Measurements from ENCODE around the gene C1QTNF12.
A peak's percentile ranks its signal among the peaks of the same experiment; 100 is the strongest.

The C1QTNF12 gene, protein sequence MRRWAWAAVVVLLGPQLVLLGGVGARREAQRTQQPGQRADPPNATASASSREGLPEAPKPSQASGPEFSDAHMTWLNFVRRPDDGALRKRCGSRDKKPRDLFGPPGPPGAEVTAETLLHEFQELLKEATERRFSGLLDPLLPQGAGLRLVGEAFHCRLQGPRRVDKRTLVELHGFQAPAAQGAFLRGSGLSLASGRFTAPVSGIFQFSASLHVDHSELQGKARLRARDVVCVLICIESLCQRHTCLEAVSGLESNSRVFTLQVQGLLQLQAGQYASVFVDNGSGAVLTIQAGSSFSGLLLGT

DNA sequence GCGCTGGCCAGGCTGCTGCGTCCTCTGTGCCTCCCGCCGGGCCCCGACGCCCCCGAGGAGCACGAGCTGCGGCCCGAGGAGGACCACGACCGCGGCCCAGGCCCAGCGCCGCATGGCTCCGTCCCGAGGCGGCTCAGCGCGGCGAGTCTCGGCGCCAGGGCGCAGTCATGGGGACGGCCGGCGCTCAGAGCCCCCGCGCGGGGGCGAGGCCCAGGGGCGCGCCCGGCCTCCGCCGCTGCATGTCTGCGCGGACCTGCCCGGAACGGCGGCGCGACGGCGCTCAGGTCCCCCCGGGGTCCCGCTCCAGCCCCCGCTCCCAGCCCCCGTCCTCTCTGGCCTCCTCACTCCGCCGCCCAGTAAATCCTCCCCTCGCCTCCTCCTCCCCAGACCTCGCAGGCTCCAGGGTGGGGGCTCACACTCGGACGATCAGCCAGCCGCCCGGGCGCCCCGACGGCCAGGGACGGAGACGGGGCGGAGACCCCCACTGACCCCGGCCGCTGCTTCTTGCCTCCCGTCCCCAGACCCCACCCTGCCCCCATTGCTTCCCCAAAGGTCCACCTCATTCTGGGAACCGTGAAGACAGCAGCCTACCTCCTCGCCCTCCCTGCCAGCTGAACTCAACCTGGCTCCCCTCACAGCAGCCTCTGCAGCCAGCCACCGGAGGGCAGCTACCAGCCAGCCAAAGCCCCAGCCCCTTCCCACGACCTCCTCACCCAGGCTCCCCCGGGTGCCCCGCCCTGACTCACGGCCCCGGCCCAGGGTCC, at the start of gene C1QTNF12:
Gene C1QTNF12, minus strand, starts transcription at position 146 of the 764 bp plus-strand sequence. Its CDS starts 32 bp downstream, at position 114.
- DNase-seq: no peak

DNA sequence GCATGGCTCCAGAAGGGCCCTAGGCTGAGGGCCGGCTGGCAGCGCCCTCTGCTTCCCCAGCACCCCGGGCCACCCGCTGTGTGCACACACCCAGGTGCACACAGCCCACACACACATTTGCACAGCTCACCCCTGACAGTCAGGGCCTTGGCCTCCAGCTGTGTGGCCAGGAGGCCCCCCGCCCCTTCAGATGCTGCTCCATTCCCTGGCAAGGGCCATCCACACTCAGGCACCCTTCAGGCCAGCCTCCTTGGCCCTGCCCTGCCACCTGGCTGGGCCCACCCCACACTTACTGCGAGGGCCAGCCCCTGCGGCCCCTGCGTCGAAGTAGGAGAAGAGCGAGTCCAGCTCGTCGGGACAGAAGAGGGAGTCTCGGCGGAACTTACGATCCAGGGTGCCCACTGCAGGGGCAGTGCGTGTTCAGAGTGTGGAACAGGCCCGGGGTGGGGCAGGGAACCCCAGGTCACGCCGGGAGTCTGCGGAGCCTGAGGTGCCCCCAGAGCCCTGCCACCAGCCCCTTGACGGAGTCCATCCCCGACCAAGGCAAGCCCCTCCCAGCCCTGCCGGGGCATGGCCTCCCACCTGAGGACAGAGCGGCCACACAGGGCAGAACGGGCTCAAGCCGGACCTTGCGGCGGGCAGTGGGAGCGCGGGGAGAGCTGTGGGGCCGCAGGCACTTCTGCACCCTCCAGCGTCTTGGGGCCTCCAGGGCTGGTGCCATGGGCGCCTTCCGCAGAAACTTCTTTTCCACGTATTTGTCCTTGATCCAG, 48.8 kb upstream of the C1QTNF12 start:
- DNase-seq: no peak

DNA sequence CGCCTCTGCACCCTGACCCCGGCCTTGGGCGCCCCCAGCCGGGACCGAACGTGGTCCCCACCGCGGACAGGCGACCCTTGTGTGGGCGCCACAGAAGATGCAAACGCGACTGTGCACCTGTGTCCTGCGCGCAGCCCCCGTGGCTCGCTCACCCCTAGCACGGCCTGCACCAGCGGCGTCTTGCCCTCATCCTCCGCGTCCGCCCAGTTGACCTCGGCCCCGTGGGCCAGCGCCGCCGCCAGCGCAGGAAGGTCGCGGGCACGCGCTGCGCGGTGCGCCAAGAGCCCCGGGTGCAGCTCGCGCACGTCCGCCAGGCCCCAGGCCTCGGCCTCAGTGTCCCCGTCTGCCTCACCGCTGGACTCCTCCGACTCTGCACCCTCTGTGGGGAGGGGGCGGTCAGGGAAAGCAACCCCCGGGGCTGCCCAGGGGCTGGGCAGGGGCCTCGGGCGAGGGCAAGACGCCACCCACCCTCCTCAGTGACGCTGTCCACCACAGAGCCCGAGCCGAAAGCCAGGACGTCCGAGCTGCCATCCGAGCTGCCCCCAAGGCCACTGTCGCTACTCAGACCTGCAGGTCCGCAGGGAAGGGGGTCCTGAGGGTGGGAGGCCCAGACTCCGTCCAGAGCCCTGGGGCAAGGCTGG, 47.8 kb upstream of the C1QTNF12 start:
- DNase-seq: no peak

DNA sequence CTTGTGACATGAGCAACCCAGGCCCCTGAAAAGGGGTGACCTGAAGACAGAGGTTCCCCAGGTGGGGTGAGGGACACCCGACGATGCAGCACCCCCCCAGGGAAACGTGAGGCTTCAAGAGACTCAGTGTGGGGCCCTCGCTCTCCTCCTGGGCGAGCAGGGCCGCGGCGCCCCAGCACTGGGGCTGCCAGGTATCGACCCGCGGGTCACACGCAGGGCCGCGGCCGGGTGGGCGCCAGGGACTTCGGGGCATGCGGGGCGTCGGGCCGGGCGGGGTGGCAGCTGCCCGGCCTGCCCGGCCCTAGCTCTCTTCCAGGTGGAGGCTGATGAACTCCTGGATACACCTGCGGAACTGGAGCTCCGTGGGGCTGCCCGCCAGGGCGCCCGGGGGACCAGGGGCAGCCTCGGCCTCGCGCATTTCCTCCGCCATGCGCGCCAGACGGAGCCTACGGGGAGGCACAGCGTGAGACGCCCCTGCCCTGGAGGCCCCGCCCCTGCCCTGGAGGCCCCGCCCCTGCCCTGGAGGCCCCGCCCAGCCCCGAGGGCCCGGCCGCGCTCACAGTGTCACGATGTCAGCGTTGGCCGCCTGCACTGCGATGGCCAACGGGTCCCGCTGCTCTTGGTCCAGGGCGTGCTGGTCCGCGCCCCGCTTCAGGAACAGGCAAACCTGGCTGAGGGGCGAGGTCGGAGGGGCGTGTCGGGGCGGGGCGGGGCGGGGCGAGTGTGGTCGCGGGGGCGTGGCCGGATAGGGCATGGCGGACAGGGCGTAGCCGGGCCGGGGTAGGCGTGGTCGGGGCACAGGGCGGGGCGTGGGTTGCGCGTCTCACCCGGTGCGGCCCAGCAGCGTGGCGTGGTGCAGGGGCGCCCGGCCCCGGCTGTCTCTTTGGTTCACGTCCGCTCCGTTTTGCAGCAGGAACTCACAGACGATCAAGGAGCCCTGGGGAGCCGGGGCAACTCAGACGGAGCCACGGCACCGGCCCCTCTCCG, 47.0 kb upstream of the C1QTNF12 start:
- no peak for DNase-seq

DNA sequence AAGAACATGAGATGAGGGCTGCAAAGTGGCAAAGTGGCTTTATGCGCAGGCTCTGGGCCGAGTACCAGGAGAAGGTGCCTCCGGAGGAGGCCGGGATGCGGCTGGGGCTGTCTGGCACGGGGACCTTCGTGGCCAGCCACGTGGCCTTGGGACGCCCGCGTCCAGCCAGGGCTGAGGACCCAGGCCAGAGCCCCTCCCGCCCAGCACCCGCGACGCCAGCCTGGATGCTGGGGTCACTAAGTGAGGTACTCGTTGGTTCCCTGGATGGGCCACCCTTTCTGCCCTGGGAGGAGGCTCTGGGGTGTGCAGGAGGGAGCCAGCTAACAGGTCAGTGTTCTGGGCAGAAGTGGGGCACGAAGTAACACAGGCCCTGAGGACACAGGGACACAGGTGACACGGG, 46.3 kb upstream of the C1QTNF12 start:
- no peak for DNase-seq

DNA sequence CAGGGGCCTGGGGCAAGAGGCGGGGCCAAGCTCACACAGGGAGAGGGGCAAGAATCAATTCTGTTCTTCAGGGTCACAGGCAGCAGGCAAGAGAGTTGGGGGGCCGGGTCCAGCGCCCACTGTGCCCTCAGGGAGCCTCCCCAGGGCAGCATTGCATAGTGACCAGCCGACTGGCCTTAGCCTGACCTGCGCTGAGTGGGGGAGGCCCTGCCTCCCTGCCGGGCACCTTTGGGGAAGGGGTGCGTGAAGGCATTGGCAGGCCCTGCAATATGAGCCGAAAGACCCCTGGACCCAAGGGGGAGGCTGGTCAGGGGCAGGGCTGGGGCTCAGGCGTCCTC, 45.9 kb upstream of the C1QTNF12 start:
- no peak for DNase-seq

DNA sequence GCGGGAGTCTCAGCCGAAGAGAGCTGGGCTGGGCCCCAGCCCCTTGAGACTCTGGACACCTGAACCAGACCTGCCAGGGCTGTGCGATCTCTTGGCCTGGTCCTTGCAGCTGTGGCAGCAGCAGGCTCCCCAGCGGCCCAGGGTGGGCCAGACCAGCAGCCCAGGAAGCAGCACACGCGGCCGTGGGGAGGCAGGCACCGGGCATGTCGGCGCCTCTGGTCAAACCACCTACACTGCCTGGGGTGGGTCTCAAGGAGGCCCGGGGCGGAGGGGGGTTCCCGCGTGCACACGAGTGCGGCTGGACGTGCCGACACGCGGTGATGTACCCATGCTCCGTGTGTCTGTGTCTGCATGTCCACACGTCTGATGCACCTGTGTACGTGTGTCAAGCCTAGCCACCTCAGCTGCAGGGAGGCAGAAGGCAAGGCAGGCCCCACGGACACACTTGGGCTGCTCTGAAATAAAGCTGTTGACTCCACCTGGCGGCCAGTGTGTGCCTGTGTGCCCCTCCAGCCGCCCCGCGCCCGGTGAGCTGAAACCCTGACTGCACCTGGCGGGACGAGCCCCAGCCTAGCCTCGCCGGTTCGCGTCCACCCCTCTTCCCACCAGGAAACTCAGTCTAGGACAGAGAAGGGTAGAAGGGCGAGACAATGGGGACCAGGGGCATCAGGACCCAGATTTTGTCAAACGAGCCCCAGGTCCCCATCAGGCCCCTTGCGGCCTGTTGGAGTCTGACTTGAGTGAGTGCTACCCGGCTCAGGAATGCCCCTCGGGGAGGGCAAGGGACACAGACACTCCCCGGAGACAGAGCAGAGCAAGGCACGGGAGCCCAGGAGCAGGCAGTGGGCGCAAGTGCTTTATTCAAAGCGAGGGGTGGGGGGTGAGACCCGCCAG, 45.3 kb upstream of the C1QTNF12 start:
- DNase-seq: peak; percentile 70

DNA sequence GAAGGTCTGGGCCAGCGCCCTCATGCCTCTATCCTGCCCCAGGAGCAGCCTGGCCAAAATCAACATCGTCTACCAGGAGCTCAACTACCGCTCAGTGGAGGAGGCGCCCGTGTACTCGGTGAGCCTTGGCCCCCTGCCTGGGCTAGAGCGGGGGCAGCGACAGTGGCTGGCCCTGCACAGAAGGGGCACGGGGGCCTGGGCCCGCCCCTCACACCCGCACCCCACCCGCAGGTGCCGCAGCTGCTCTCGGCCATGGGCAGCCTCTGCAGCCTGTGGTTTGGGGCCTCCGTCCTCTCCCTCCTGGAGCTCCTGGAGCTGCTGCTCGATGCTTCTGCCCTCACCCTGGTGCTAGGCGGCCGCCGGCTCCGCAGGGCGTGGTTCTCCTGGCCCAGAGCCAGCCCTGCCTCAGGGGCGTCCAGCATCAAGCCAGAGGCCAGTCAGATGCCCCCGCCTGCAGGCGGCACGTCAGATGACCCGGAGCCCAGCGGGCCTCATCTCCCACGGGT, 44.6 kb upstream of the C1QTNF12 start:
- no peak for DNase-seq

DNA sequence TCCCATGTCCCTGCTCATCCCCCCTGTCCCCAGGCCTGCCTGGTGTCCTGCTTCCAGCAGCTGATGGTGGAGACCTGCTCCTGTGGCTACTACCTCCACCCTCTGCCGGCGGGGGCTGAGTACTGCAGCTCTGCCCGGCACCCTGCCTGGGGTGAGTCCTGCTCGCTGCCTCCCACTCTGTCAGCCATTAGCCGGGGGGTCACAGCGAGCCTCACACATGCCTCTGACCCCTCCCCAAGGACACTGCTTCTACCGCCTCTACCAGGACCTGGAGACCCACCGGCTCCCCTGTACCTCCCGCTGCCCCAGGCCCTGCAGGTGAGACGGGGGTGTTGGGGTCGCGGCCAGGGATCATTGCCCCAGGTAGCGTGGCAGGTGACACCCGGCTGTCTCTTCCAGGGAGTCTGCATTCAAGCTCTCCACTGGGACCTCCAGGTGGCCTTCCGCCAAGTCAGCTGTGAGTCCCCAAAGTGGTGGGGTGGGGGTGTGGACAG, 43.8 kb upstream of the C1QTNF12 start:
- DNase-seq: no peak

DNA sequence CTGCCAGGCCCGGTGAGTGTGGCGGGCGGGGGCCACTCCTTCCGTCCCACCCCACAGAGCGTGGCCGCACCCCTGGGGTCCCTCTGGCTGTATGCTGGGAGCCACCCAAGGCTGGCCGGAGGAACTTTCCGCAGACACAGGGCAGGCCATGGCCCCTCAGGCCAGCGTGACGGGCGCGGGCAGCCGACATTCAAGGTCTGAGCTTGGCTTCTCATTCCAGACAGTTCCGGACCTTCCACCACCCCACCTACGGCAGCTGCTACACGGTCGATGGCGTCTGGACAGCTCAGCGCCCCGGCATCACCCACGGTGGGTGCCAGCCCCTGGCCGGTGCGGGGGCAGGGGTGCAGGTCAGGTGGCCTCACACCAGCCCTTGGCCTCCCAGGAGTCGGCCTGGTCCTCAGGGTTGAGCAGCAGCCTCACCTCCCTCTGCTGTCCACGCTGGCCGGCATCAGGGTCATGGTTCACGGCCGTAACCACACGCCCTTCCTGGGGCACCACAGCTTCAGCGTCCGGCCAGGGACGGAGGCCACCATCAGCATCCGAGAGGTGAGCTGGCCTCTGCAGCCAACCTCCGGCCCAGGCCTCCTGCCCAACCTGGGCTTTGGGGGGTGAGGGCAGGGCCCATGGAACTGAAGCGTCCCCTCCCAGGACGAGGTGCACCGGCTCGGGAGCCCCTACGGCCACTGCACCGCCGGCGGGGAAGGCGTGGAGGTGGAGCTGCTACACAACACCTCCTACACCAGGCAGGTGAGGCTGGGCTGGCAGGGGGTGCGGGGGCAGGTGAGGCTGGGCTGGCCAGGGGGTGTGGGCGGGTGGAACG, 41.0 kb upstream of the C1QTNF12 start:
- peak; percentile 18 for DNase-seq

DNA sequence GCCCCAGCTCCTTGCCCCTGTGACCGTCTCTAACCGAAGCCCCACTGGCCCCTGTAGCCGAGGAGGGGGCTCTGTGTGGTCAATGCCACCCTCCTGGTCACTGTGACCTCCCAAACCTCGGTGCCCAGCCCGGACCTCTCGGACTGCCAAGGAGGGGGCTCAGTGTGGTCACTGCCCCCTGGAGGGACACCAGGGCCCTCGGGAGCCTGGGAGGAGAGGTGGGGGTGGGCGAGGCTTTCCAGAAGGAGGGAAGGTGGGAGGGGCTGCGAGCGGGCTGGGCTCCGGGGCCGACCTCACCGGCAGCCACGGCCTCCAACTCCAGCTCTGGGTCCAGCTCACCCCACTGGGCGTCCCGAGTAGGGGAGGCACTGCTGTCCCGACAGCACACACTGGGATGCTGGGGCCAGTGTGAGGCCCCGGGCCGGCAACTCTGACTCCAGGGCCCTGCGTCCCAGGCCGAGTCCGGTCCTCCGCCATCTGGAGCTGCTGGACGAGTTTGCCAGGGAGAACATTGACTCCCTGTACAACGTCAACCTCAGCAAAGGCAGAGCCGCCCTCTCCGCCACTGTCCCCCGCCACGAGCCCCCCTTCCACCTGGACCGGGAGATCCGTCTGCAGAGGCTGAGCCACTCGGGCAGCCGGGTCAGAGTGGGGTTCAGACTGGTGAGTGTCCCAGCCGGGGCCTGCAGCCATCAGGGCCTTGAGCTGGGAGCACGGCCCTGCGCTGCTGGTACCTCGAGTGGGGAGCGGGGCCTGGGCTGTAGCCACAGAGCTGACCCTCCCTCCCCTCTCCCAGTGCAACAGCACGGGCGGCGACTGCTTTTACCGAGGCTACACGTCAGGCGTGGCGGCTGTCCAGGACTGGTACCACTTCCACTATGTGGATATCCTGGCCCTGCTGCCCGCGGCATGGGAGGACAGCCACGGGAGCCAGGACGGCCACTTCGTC, 40.1 kb upstream of the C1QTNF12 start:
- peak; percentile 24 for DNase-seq

DNA sequence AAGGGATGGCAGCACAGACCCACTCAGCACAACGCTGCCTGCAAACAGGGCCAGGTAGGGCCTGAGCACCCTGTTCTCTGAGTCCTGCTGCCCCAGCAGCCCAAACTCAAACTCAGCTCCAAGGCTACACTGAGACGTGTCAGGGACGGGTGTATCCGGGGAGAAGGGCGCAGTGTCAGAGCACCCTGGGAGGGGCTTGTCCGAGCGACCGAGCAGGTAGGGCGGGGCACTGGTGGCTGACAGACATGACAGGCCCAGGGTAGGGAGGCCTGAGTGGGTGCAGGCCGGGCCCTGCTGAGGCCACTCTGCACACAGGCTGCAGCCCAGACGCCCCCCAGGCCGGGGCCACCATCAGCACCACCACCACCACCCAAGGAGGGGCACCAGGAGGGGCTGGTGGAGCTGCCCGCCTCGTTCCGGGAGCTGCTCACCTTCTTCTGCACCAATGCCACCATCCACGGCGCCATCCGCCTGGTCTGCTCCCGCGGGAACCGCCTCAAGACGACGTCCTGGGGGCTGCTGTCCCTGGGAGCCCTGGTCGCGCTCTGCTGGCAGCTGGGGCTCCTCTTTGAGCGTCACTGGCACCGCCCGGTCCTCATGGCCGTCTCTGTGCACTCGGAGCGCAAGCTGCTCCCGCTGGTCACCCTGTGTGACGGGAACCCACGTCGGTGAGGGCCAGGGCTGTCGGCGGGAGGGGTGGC, 39.2 kb upstream of the C1QTNF12 start:
- peak; percentile 24 for DNase-seq

DNA sequence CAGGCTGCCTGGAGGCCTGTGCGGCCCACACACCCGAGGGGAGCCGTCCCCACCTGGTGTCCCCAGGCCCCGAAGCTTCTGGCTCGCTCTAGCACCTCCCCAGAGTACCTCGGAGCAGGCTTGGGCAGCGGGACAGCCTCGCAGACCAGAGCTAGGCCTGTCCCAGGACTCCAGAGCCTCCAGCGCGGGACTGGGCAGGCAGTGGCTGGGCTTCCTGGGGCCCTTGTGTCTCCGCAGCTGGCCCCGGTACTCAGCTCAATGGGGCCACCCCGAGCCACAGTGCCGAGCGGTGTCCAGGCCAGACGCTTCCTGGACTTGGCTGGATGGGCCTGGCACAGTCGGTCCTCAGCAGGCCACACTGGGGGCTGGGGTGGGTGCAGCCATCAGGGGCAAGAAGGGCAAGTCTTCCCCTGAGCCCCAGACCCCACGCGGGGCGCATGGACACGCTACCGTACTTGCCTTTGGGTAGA, 38.6 kb upstream of the C1QTNF12 start:
- peak; percentile 23 for DNase-seq

DNA sequence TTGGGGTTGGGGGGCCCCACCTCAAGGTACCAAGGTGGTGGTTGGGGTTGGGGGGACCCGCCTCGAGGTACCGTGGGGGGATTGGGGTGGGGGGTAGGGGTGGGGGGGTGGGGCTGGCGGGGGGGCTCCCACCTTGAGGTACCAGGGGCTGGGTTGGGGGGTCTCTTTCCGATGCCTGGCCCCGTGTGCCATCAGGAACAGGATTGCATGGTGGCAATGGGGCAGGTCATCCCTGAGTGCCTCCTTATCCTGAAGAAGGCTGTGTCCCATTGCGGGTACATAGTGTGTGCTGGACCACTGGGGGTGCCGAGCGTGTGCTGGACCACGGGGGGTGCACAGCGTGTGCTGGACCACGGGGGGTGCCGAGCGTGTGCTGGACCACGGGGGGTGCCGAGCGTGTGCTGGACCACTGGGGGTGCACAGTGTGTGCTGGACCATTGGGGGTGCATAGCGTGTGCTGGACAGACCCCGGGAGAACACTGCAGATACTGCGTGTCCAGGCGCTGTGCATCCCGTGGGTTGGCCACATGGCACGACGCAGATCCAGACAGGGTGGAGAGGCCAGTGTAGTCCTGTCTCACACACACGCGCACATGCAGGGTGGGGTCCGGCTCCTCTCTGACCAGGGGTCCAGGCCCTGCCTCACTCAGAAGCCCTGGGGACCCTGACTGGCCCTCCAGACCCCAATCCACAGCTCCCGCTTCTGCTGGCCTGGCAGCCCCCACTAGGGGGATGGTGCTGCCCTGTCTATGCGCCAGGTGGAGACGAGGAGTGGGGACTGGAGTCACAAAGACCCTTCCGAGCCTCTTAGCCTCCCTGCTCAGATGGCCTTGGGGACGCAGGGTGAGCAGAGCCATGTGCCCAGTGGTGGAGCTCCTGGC, 37.9 kb upstream of the C1QTNF12 start:
- DNase-seq: peak; percentile 20

DNA sequence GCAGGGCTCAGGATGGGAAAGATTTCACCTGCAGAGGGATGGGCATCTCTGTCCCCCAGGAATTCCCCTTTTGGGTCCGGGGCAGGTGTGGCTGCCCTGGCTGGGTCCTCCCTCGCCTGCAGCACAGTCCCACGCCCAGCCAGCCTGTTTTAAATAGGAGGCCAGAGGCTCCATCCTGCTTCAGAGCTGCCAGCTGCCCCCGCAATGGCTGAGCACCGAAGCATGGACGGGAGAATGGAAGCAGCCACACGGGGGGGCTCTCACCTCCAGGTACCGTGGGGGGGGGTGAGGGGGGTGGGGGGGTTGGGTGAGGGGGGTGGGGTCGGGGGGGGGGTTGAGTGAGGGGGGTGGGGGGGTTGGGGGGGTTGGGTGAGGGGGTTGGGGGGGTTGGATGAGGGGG, 37.3 kb upstream of the C1QTNF12 start:
- peak; percentile 18 for DNase-seq

DNA sequence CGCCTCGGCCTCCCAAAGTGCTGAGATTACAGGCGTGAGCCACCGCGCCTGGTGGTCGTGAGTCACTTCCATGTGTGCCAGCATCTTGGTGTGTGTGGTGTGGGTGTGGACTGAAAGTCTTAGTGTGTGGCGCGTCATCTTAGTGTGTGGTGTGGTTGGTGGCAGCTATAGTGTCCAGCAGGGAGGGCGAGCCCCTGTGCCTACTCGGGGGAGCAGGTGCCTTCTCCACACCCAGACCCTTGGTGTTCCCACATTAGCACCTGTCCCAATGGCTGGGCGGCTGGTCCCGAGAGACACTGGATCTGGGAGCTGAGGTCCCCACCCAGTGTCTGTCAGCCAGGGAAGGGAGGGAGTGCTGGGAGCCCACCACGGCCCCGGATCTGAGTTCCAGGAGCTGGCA, 36.5 kb upstream of the C1QTNF12 start:
- no peak for DNase-seq
